GM19328 (cell line): Measurements from ENCODE around the gene OPCML.

Experiments used
- ATAC-seq: cut with Tn5 transposase; IDR thresholded peaks from one replicate; pipeline ENCODE4 v1.9.1; 2021; ENCODE audit warnings: mild to moderate bottlenecking, moderate library complexity; ENCODE audit not compliant: unreplicated experiment

OPCML gene

GRCh38 chr11:133503776-133504175, 28.5 kb downstream of the OPCML start:
- ATAC-seq: no peak

GRCh38 chr11:133503236-133503635, 29.1 kb downstream of the OPCML start:
- ATAC-seq: no peak

- ATAC-seq: no peak
Measured at GRCh38 chr11:133501643-133502539, 30.4 kb downstream of the OPCML start.

GRCh38 chr11:133500936-133501335, 31.4 kb downstream of the OPCML start:
- no peak for ATAC-seq

- ATAC-seq: no peak
Measured at GRCh38 chr11:133500435-133500834, 31.9 kb downstream of the OPCML start.

- no peak for ATAC-seq
Measured at GRCh38 chr11:133498969-133499368, 33.3 kb downstream of the OPCML start.

GRCh38 chr11:133497477-133498140, 34.7 kb downstream of the OPCML start:
- ATAC-seq: no peak

- no peak for ATAC-seq
Measured at GRCh38 chr11:133492895-133493294, 39.4 kb downstream of the OPCML start.

GRCh38 chr11:133491680-133492383, 40.5 kb downstream of the OPCML start:
- ATAC-seq: no peak

GRCh38 chr11:133480722-133481121, 51.6 kb downstream of the OPCML start:
- no peak for ATAC-seq

GRCh38 chr11:133479209-133479608, 53.1 kb downstream of the OPCML start:
- ATAC-seq: no peak

GRCh38 chr11:133477251-133477625, 55.1 kb downstream of the OPCML start:
- ATAC-seq: no peak

GRCh38 chr11:133476570-133477250, 55.6 kb downstream of the OPCML start:
- no peak for ATAC-seq

- ATAC-seq: no peak
Measured at GRCh38 chr11:133474461-133474860, 57.8 kb downstream of the OPCML start.

- no peak for ATAC-seq
Measured at GRCh38 chr11:133467686-133468085, 64.6 kb downstream of the OPCML start.

GRCh38 chr11:133443206-133443747, 89.0 kb downstream of the OPCML start:
- ATAC-seq: no peak

- no peak for ATAC-seq
Measured at GRCh38 chr11:133441964-133442660, 90.2 kb downstream of the OPCML start.

GRCh38 chr11:133425992-133426391, 106.3 kb downstream of the OPCML start:
- no peak for ATAC-seq

GRCh38 chr11:133425245-133425644, 107.1 kb downstream of the OPCML start:
- no peak for ATAC-seq

GRCh38 chr11:133418218-133418617, 114.1 kb downstream of the OPCML start:
- ATAC-seq: no peak
